Fibroblast of mammary gland (primary cell): ENCODE results near the gene KDM4D.
A peak's percentile ranks its signal among the peaks of the same experiment; 100 is the strongest.

Experiments
- DNase-seq: peaks from one replicate; pipeline ENCODE4 v3.0.0-alpha.2; 2010; ENCODE audit warnings: low read depth
- H3K4me3 ChIP-seq: 2 replicates; pipeline ENCODE4 v1.5.1; 2011; ENCODE audit warnings: low read depth, mild to moderate bottlenecking, low read length, moderate library complexity; ENCODE audit not compliant: control insufficient read depth
- CTCF ChIP-seq: conservative IDR thresholded peaks from 2 replicates; pipeline ENCODE4 v1.5.1; 2011; ENCODE audit warnings: low read depth, low read length, inconsistent platforms; ENCODE audit not compliant: control insufficient read depth, insufficient read depth

The KDM4D gene

DNA sequence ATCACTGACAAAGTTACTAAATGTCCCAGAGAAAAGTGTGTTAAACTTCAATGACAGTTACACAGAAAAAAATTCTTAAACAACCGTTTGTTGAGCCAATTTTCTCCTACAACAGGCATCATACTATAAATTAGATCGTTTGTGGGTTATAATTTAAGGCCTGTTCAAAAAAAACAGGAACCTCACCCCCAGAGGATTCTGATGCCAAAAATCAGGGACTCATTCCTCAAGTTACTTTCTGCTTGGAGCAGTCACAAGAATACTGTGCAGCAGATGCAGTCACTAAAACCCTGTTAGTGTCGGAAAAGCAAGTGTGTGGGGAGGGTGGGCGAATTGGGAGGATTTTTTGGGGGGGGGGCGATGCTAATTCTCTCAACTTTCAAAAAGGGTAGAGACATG lies 810 bp upstream of the KDM4D start:
- no peak for DNase-seq
- peak overlapping the region; percentile 98 for H3K4me3 ChIP-seq
- TF ChIP-seq CTCF: no peak

DNA sequence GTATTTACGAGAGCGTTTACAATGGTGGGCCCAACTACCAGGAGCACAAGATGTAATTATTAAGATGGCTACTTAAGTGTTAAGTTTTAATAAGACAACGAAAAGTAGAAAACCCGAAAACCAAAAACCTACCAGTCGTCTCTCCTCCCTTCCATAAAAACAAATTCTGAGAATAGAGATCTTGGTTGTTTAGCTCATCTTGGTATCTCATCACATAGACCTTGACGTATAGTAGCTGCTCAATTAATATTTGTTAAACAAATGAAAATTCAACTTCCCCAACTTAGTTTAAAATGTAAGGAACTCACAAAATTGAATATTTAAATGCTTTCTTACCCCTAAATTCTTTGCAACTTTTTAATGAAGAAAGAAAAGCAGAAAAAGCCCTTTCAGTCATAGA lies 669 bp downstream of the KDM4D start:
- peak overlapping the region; percentile 98 for H3K4me3 ChIP-seq
- no peak for DNase-seq
- no peak for TF ChIP-seq CTCF

GRCh38 chr11:94975599-94975998 lies 2.1 kb downstream of the KDM4D start:
- no peak for TF ChIP-seq CTCF
- H3K4me3 ChIP-seq: no peak overlapping the region
- no peak for DNase-seq

DNA sequence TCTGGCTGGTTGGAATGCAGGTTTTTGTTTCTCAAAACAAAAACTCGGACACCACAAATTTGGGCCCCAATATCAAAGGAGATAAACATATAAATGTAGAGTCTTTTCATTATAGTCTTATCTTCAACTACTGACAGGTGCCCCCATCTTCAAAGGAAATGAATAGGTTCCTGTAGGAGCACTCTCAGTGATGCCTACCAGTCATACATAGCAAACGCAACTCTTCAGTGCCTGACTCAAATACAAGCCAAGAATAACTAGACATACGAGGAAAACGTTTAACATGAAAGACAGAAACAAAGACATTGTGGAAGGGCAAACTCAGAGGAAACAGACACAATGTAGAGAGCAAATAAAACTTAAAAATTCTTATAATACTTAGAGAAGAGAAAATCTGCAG lies 13.9 kb downstream of the KDM4D start:
- no peak for DNase-seq
- H3K4me3 ChIP-seq: no peak overlapping the region
- no peak for TF ChIP-seq CTCF

GRCh38 chr11:94988748-94989147 lies 15.2 kb downstream of the KDM4D start:
- H3K4me3 ChIP-seq: no peak overlapping the region
- TF ChIP-seq CTCF: no peak
- no peak for DNase-seq

GRCh38 chr11:94993400-94993943 lies 20.0 kb downstream of the KDM4D start:
- no peak for DNase-seq
- H3K4me3 ChIP-seq: no peak overlapping the region
- no peak for TF ChIP-seq CTCF

DNA sequence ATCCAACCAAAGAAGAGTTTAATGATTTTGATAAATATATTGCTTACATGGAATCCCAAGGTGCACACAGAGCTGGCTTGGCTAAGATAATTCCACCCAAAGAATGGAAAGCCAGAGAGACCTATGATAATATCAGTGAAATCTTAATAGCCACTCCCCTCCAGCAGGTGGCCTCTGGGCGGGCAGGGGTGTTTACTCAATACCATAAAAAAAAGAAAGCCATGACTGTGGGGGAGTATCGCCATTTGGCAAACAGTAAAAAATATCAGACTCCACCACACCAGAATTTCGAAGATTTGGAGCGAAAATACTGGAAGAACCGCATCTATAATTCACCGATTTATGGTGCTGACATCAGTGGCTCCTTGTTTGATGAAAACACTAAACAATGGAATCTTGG lies 23.9 kb downstream of the KDM4D start:
- TF ChIP-seq CTCF: peak; percentile 7
- no peak overlapping the region for H3K4me3 ChIP-seq
- DNase-seq: no peak
